Measurements from ENCODE around the gene TANC1.

TANC1 gene

DNA sequence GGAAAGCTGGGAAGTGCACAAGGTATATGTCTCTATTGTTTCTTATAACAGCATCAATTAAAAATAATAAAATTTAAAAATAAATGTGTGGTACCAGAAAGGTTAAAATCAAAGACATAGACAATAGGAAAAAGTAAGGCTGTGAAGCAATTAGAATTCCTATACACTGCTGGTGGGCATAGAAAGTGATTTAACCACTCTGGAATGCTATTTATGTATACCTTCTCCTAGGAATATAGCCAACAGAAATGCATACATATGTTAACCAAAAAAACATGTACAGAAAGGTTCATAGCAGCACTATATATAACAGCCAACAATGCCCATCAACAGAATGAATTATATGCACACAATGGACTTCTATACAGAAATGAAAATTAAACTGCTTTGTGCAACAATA is 275.1 kb downstream of the TANC1 start:
- Histone ChIP-seq H3K9me3 (peaks cover 0 to 11% (median 0%) of the 10 kb centered on the region in 3 donors), H3K4me3 (no peak overlapping the region), H3K27ac (no peak overlapping the region), H3K4me1 (peaks cover 0 to 13% (median 5%) of the 10 kb centered on the region in 4 donors), H3K27me3 (no peaks in the 10 kb centered on the region), H3K36me3 (peaks cover 59 to 87% (median 73%) of the 10 kb centered on the region in 3 donors)
- intact Hi-C loops (cut with DNase I; ENCODE audit: low total_unique reads): no loop called here
- TF ChIP-seq, protein P1, sequence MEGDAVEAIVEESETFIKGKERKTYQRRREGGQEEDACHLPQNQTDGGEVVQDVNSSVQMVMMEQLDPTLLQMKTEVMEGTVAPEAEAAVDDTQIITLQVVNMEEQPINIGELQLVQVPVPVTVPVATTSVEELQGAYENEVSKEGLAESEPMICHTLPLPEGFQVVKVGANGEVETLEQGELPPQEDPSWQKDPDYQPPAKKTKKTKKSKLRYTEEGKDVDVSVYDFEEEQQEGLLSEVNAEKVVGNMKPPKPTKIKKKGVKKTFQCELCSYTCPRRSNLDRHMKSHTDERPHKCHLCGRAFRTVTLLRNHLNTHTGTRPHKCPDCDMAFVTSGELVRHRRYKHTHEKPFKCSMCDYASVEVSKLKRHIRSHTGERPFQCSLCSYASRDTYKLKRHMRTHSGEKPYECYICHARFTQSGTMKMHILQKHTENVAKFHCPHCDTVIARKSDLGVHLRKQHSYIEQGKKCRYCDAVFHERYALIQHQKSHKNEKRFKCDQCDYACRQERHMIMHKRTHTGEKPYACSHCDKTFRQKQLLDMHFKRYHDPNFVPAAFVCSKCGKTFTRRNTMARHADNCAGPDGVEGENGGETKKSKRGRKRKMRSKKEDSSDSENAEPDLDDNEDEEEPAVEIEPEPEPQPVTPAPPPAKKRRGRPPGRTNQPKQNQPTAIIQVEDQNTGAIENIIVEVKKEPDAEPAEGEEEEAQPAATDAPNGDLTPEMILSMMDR (IDR thresholded peaks at IDR 0.05): no peak
- DNase-seq: no peak

DNA sequence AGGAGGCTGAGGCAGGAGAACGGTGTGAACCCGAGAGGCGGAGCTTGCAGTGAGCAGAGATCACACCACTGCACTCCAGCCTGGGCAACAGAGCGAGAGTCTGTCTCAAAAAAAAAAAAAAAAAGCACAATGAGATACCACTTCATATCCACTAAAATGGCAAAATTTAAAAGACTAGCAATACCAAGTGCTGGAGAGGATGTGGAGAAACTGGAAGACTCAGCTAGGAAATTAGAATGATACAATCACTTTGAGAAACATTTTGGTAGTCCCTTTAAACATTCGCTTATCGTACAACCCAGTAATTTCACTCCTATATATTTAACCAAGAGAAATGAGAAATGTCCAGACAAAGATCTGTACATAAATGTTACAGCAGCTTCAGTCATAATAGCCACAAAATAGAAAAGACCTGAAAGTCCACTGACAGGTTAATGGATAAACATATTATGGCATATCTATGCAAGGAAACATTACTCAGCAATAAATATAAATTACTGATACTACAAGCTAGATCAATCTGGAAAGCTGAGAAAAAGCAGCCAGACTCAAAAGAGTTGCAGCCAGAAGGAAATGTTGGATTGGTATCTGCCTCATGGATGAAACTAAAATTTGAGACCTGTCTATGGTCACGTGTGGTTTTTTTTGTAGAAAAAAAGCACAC is 278.0 kb downstream of the TANC1 start:
- Histone ChIP-seq H3K4me1 (peaks cover 0 to 22% (median 10%) of the 10 kb centered on the region in 4 donors), H3K9me3 (peaks cover 0 to 11% (median 0%) of the 10 kb centered on the region in 3 donors), H3K36me3 (peaks cover 38 to 58% (median 53%) of the 10 kb centered on the region in 3 donors), H3K27ac (no peak overlapping the region), H3K4me3 (no peak overlapping the region), H3K27me3 (no peaks in the 10 kb centered on the region)
- intact Hi-C loops (cut with DNase I; ENCODE audit: low total_unique reads): no loop called here
- DNase-seq: no peak
- TF ChIP-seq, protein P1 (IDR thresholded peaks at IDR 0.05): no peak

DNA sequence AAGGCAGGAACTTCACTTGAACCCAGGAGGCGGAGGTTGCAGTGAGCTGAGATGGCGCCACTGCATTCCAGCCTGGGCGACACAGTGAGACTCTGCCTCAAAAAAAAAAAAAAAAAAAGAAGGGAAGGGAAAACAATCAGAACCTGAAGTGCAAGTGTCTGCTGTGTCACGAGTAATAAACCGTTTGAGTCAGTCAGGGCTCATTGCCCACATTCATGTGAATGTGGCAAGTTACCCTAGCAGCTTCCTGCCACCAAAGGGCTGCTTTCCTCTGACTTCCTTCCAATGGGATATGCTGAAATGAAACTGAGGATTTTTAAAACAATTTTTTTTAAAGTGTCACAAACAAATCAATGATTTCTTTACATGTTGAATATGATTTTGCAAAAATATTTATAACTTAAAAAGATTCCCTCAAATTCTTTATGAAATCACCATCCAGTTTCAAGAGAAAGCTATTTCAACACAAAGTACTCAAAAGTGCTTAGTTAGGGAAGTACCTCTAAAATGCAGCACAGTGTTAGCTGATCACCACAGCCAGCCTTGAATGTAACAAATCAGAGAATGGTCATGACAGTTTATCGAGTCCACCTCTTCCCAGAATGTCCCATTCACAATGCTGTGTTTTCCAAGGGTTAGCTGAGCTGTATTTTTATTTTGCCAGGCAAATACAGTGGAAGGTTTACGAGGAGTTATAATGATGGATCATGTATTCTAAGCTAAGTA is 281.7 kb downstream of the TANC1 start:
- peaks cover 0 to 11% (median 0%) of the 10 kb centered on the region in 3 donors for H3K9me3 ChIP-seq
- no peaks in the 10 kb centered on the region for H3K27me3 ChIP-seq
- H3K36me3 ChIP-seq: peaks cover 30 to 35% (median 34%) of the 10 kb centered on the region in 3 donors
- H3K4me1 ChIP-seq: peaks cover 0 to 21% (median 10%) of the 10 kb centered on the region in 4 donors
- peak overlapping the region; percentile 80 for H3K27ac ChIP-seq
- TF ChIP-seq, protein P1 (IDR thresholded peaks at IDR 0.05): no peak
- peak overlapping the region in 1 of 2 donors; percentile 0 for H3K4me3 ChIP-seq
- intact Hi-C loops (cut with DNase I; ENCODE audit: low total_unique reads): no loop called here
- peak; percentile 86 to 87 for DNase-seq

DNA sequence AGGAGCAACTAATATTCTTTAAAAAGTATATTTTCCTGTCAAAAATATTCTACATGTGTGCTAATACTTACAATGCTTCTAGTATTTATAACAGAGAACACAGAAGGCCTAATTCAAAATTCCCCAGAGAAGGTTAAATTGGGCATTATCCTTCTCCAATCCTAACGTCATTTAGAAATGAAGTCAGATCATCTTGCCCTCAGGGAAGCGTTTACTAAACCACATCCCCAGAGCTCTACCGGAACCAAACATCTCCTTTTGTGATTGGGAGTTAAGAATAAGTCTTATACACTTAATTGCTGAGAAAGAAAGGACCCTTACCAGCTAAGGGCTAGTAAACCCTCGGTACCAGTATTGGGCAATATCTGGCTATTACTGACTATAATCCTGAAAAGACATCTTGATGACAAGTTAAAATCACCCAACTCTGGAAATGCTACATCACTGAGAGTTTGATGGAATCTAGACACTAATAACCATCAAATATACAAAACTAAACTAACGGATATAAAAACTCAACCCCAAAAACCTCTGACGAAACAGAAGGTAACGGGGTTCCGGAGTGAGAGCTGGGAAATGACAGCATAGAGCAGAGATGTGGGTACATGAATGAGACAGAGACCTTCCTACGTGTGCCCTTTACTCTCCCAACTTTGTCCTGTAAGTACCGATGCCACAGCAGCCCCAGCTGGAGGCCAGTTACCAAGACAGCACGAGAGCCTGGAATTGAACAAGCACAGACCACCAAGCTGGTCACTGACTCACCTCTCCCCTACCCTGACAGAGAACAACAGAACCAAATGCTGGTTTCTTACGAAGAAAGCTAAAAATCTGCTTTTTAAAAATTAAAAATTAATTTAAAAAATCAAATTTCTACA is 283.1 kb downstream of the TANC1 start:
- TF ChIP-seq, protein P1 (IDR thresholded peaks at IDR 0.05): no peak
- H3K27ac ChIP-seq: peak overlapping the region in 1 of 2 donors; percentile 80
- peaks cover 0 to 5% (median 0%) of the 10 kb centered on the region in 3 donors for H3K9me3 ChIP-seq
- no peak for DNase-seq
- intact Hi-C loops (cut with DNase I; ENCODE audit: low total_unique reads): no loop called here
- no peak overlapping the region for H3K4me3 ChIP-seq
- H3K36me3 ChIP-seq: peaks cover 18 to 35% (median 29%) of the 10 kb centered on the region in 3 donors
- no peaks in the 10 kb centered on the region for H3K27me3 ChIP-seq
- H3K4me1 ChIP-seq: peaks cover 0 to 21% (median 10%) of the 10 kb centered on the region in 4 donors

DNA sequence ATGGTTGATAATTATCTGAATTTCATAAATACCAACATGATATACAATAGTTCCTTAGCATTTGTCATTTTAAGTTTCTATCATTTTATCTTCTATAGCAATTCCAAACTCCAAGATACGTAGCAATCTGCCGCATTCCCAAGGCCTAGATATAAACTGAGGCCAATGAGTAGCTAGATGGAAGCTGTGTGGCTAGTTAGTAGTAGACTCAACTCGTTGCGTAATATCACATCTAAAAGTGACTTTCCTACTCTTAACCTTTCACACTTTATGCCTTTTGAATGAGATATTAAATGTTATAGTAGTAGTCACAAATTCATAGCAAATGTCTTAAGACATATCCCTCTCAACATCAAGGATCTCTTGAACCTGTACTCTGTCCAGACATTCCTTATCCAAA is 284.5 kb downstream of the TANC1 start:
- H3K9me3 ChIP-seq: no peaks in the 10 kb centered on the region
- DNase-seq: no peak
- TF ChIP-seq, protein P1 (IDR thresholded peaks at IDR 0.05): no peak
- H3K36me3 ChIP-seq: peaks cover 12 to 35% (median 29%) of the 10 kb centered on the region in 3 donors
- no peak overlapping the region for H3K27ac ChIP-seq
- no peaks in the 10 kb centered on the region for H3K27me3 ChIP-seq
- no peak overlapping the region for H3K4me3 ChIP-seq
- intact Hi-C loops (cut with DNase I; ENCODE audit: low total_unique reads): no loop called here
- peaks cover 0 to 21% (median 10%) of the 10 kb centered on the region in 4 donors for H3K4me1 ChIP-seq

Data from tibial artery (tissue), 4 donors.